Measurements from ENCODE around the gene KCTD15. TPM values are rescaled to one million over a fixed set of nuclear protein-coding genes. Genes with fewer than 3 reads are reported as not detected.

KCTD15 gene
- total and polyA plus RNA-seq, 2 of the 4 experiments (the other 2 are of a cell fraction), result 16.3 to 19.6 TPM

GRCh38 chr19:33821871-33822270 lies 25.2 kb downstream of the KCTD15 start:
- Histone ChIP-seq H2BK120ac (ENCODE audit: low read depth, low read length) (no peak overlapping the region), H3K4me1 (ENCODE audit: control insufficient read depth, insufficient read depth, low read length) (no peaks in the 10 kb centered on the region; the same call in 1 of the 2 replicates), H3K4me3 (ENCODE audit: insufficient read depth, low read depth, low read length) (no peak overlapping the region), H2AFZ (replicated peaks; ENCODE audit: low read length, poor library complexity) (no peak overlapping the region), H2AK9ac (replicated peaks; ENCODE audit: low read depth, low read length, poor library complexity) (no peak overlapping the region), H3K23ac (ENCODE audit: low read depth, low read length) (no peak overlapping the region), H4K20me1 (ENCODE audit: insufficient read depth, low read length) (no peaks in the 10 kb centered on the region), H3K9me3 (ENCODE audit: control insufficient read depth, insufficient read depth, low read length) (no peaks in the 10 kb centered on the region), H3K56ac (ENCODE audit: extremely low read depth, insufficient read depth, low read length) (no peak overlapping the region), H3K36me3 (ENCODE audit: control insufficient read depth, insufficient read depth, low read length) (no peaks in the 10 kb centered on the region), H3K18ac (ENCODE audit: low read depth, low read length) (no peak overlapping the region), H3K14ac (replicated peaks; ENCODE audit: low read depth, low read length) (no peak overlapping the region), H3K4me2 (ENCODE audit: low read depth, low read length) (no peak overlapping the region), H4K91ac (ENCODE audit: insufficient read depth, low read depth, low read length) (no peak overlapping the region), H4K8ac (ENCODE audit: low read depth in 2 of 2, low read length in 2 of 2) (no peak overlapping the region), H4K5ac (ENCODE audit: low read depth, low read length) (no peak overlapping the region), H3K9me1 (ENCODE audit: insufficient read depth, low read length) (no peaks in the 10 kb centered on the region), H3K27me3 (ENCODE audit: control insufficient read depth, insufficient read depth, low read length) (no peaks in the 10 kb centered on the region), H2BK20ac (ENCODE audit: low read depth, low read length) (no peak overlapping the region), H3K4ac (ENCODE audit: low read depth, low read length) (no peak overlapping the region), H3K79me1 (ENCODE audit: low read depth in 1 of 2, low read length in 2 of 2) (no peaks in the 10 kb centered on the region), H2BK15ac (ENCODE audit: low read depth, low read length) (no peak overlapping the region), H2BK5ac (ENCODE audit: low read depth, low read length, poor library complexity, severe bottlenecking) (no peak overlapping the region), H3K27ac (ENCODE audit: insufficient read depth, low read length) (no peak overlapping the region), H3K9ac (ENCODE audit: low read depth, low read length) (no peak overlapping the region), H2AK5ac (ENCODE audit: low read depth, low read length) (no peak overlapping the region)
- BruUV-seq (replicated peaks), result no TSS peak
- ATAC-seq (ENCODE audit: low read depth) (no peak), DNase-seq (no peak)
- intact Hi-C loops (cut with micrococcal nuclease) (no loop called here), in situ Hi-C loops (cut with MboI; ENCODE audit: low sequenced_read_pairs) (no loop called here), dilution Hi-C loops (cut with HindIII; ENCODE audit: low sequenced_read_pairs, unreplicated experiment) (no loop called here)
- ChIA-PET CTCF (no interaction called here), POLR2A (ENCODE audit: unreplicated experiment) (no interaction called here)
- WGBS, 2 experiments (ENCODE audit: extremely low coverage in 2 of 2, insufficient read length in 1 of 2), result no CpG with 5 or more reads among the region's 2 CpGs
- TF ChIP-seq, protein P1, sequence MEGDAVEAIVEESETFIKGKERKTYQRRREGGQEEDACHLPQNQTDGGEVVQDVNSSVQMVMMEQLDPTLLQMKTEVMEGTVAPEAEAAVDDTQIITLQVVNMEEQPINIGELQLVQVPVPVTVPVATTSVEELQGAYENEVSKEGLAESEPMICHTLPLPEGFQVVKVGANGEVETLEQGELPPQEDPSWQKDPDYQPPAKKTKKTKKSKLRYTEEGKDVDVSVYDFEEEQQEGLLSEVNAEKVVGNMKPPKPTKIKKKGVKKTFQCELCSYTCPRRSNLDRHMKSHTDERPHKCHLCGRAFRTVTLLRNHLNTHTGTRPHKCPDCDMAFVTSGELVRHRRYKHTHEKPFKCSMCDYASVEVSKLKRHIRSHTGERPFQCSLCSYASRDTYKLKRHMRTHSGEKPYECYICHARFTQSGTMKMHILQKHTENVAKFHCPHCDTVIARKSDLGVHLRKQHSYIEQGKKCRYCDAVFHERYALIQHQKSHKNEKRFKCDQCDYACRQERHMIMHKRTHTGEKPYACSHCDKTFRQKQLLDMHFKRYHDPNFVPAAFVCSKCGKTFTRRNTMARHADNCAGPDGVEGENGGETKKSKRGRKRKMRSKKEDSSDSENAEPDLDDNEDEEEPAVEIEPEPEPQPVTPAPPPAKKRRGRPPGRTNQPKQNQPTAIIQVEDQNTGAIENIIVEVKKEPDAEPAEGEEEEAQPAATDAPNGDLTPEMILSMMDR (conservative IDR thresholded peaks at IDR 0.05; ENCODE audit: low read depth, low read length), result no peak
- TF ChIP-seq, protein P2, sequence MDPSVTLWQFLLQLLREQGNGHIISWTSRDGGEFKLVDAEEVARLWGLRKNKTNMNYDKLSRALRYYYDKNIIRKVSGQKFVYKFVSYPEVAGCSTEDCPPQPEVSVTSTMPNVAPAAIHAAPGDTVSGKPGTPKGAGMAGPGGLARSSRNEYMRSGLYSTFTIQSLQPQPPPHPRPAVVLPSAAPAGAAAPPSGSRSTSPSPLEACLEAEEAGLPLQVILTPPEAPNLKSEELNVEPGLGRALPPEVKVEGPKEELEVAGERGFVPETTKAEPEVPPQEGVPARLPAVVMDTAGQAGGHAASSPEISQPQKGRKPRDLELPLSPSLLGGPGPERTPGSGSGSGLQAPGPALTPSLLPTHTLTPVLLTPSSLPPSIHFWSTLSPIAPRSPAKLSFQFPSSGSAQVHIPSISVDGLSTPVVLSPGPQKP (IDR thresholded peaks at IDR 0.05; ENCODE audit: borderline replicate concordance, low read depth, low read length), result no peak
- TF ChIP-seq RCOR1 (IDR thresholded peaks at IDR 0.05; ENCODE audit: insufficient replicate concordance, low read length) (no peak), NFE2L2 (IDR thresholded peaks at IDR 0.05; ENCODE audit: low read depth, low read length) (no peak), CHD1 (IDR thresholded peaks at IDR 0.05; ENCODE audit: low read depth, low read length) (no peak), CEBPB (IDR thresholded peaks at IDR 0.05; ENCODE audit: low read depth, low read length) (no peak), MXI1 (IDR thresholded peaks at IDR 0.05; ENCODE audit: borderline replicate concordance, low read depth, low read length) (no peak), RFX5 (IDR thresholded peaks at IDR 0.05; ENCODE audit: low read depth, low read length) (no peak), MAFK (IDR thresholded peaks at IDR 0.05; ENCODE audit: low read depth, low read length) (no peak), USF2 (IDR thresholded peaks at IDR 0.05; ENCODE audit: low read depth, low read length) (no peak), POLR2A (IDR thresholded peaks at IDR 0.05; ENCODE audit: low read depth, low read length) (no peak), MAZ (IDR thresholded peaks at IDR 0.05; ENCODE audit: borderline replicate concordance, low read depth, low read length) (no peak), RAD21 (IDR thresholded peaks at IDR 0.05; ENCODE audit: low read length) (no peak), BHLHE40 (IDR thresholded peaks at IDR 0.05; ENCODE audit: low read depth, low read length) (no peak), SMC3 (IDR thresholded peaks at IDR 0.05; ENCODE audit: low read depth, low read length) (no peak), FOS (IDR thresholded peaks at IDR 0.05; ENCODE audit: low read depth, low read length) (no peak)

Data from IMR-90 (cell line).